Endothelial cell of umbilical vein (primary cell): ENCODE results near the gene RASSF5. TPM values are rescaled to one million over a fixed set of nuclear protein-coding genes. Genes with fewer than 3 reads are reported as not detected.
A peak's percentile ranks its signal among the peaks of the same experiment; 100 is the strongest.

Experiments
- BruUV-seq: library from RNA; stranded (reverse); fragments of 400-500 nt; replicated peaks from 2 replicates; lab custom pipeline; 2021; lab: Mats Ljungman, UMichigan
- CTCF ChIA-PET: fragments of 300-600, 350-600 bp; sonication (Branson Sonifier 250); formaldehyde crosslinking; loops from one replicate; lab custom pipeline; 2021; ENCODE audit warnings: antibody characterized with exemption, inconsistent platforms; lab: Charles Lee
- POLR2A ChIA-PET: fragments of 300-600, 350-600 bp; sonication (Branson Sonifier 250); formaldehyde crosslinking; loops from one replicate; lab custom pipeline; 2021; ENCODE audit warnings: antibody characterized with exemption, inconsistent platforms; lab: Charles Lee
- DNase-seq: peaks from one replicate; pipeline ENCODE4 v3.0.0-alpha.2; 2011; ENCODE audit warnings: low read depth, low spot score
- FAIRE-seq: peaks from 2 replicates; lab custom pipeline; 2011; peaks lifted over from hg19 to GRCh38; lab: Jason Lieb, UNC
- H2AFZ ChIP-seq: 2 replicates; pipeline ENCODE4 v1.6.0; 2012; ENCODE audit warnings: low read depth, low read length, control low read depth, inconsistent platforms
- H3K27ac ChIP-seq: 2 replicates; pipeline ENCODE4 v1.5.1; 2011; ENCODE audit warnings: low read depth, mild to moderate bottlenecking, control low read depth, low read length, moderate library complexity; ENCODE audit not compliant: insufficient read depth
- H3K27me3 ChIP-seq, 2 experiments: 2 replicates each; pipeline versions ENCODE4 v1.6.0 to v1.6.1; 2011; ENCODE audit warnings: low read length in 2 of 2, mixed read lengths in 1 of 2; ENCODE audit not compliant: control insufficient read depth in 2 of 2, insufficient read depth in 2 of 2
- H3K36me3 ChIP-seq, 2 experiments: 2 replicates in 1 of 2; 3 replicates in 1 of 2; pipeline ENCODE4 v1.5.1; 2011; ENCODE audit warnings: low read length in 2 of 2, mild to moderate bottlenecking in 1 of 2, moderate library complexity in 1 of 2; ENCODE audit not compliant: control insufficient read depth in 2 of 2, insufficient read depth in 2 of 2; ENCODE audit errors: extremely low read depth in 1 of 2
- H3K4me1 ChIP-seq: 3 replicates; pipeline ENCODE4 v1.5.1; 2011; ENCODE audit warnings: mild to moderate bottlenecking, low read length; ENCODE audit not compliant: control insufficient read depth, insufficient read depth; ENCODE audit errors: extremely low read depth
- H3K4me2 ChIP-seq: 2 replicates; pipeline ENCODE4 v1.6.1; 2011; ENCODE audit warnings: low read length, control low read depth, mixed read lengths; ENCODE audit not compliant: insufficient read depth
- H3K4me3 ChIP-seq, 3 experiments: fragments of 200-600 bp in 1 of 3; sonication (generic), shearing (Covaris generic) in 1 of 3; replicated peaks in 1 of 3; 2 replicates each; pipeline ENCODE4 v1.5.1; 2011 to 2016; ENCODE audit warnings: control low read depth in 3 of 3, low read length in 3 of 3, mild to moderate bottlenecking in 2 of 3, inconsistent platforms in 1 of 3, low read depth in 1 of 3, moderate library complexity in 1 of 3; ENCODE audit not compliant: insufficient read depth in 1 of 3
- H3K79me2 ChIP-seq: 2 replicates; pipeline ENCODE4 v1.6.0; 2012; ENCODE audit warnings: low read length, inconsistent platforms; ENCODE audit not compliant: control insufficient read depth, insufficient read depth
- H3K9ac ChIP-seq: replicated peaks from 2 replicates; pipeline ENCODE3; 2011; ENCODE audit warnings: low read length, control low read depth; ENCODE audit not compliant: insufficient read depth; ENCODE audit errors: extremely low read depth
- H3K9me1 ChIP-seq: replicated peaks from 3 replicates; pipeline ENCODE4 v1.6.0; 2011; ENCODE audit warnings: mild to moderate bottlenecking, low read length; ENCODE audit not compliant: control insufficient read depth, insufficient read depth; ENCODE audit errors: extremely low read depth
- H3K9me3 ChIP-seq: replicated peaks from 2 replicates; pipeline ENCODE4 v1.5.1; 2012; ENCODE audit warnings: low read length, inconsistent platforms; ENCODE audit not compliant: control insufficient read depth, insufficient read depth
- H4K20me1 ChIP-seq: replicated peaks from 2 replicates; pipeline ENCODE3; 2011; ENCODE audit warnings: mild to moderate bottlenecking, low read length; ENCODE audit not compliant: control insufficient read depth, insufficient read depth; ENCODE audit errors: extremely low read depth
- EZH2 ChIP-seq: IDR thresholded peaks from 2 replicates; pipeline ENCODE4 v1.6.1; 2012; ENCODE audit warnings: borderline replicate concordance, low read depth, mild to moderate bottlenecking, moderate library complexity, low read length, inconsistent platforms; ENCODE audit not compliant: severe bottlenecking
- FOS ChIP-seq: IDR thresholded peaks from 2 replicates; pipeline ENCODE4 v1.6.1; 2011; ENCODE audit warnings: mild to moderate bottlenecking, low read length, moderate library complexity, borderline replicate concordance; ENCODE audit not compliant: insufficient read depth
- MAX ChIP-seq: IDR thresholded peaks from 2 replicates; pipeline ENCODE4 v1.6.1; 2011; ENCODE audit not compliant: insufficient read depth, insufficient read length
- dilution Hi-C: fragments of 300-500 bp; cut with MboI; formaldehyde crosslinking; loops from one replicate; pipeline ENCODE4 v1.15.0; 2019; ENCODE audit warnings: low sequenced_read_pairs; ENCODE audit not compliant: extremely low pct_ligation_motif_present
- intact Hi-C: fragments of 100-400 bp; cut with micrococcal nuclease; formaldehyde crosslinking; loops from one replicate; pipeline ENCODE4 v1.10.0; 2022
- polyA plus RNA-seq, 4 experiments: library from polyadenylated mRNA; depleted of rRNA in 3 of 4; stranded (reverse) in 3 of 4; unstranded in 1 of 4; fragments of >200 nt; gene quantifications; 2 replicates each; pipeline versions ENCODE4 v1.2.1 to v1.2.3, GENCODE V29; 2011 to 2012; ENCODE audit warnings: missing spikeins in 1 of 4
- total RNA-seq: library from RNA; stranded (reverse); gene quantifications from 2 replicates; pipeline ENCODE4 v1.2.3, GENCODE V29; 2021
- TF ChIP-seq, protein P1 (sequence below), 2 donors: IDR thresholded peaks; 1 replicate in 1 of 2; 2 replicates in 1 of 2; pipeline ENCODE4 v1.5.1; 2011; ENCODE audit warnings: low read length in 2 of 2, mild to moderate bottlenecking in 2 of 2, moderate library complexity in 2 of 2, control low read depth in 1 of 2, inconsistent platforms in 1 of 2, low read depth in 1 of 2; ENCODE audit not compliant: insufficient read depth in 1 of 2; ENCODE audit errors: extremely low read depth in 1 of 2

RASSF5 gene
- total and polyA plus RNA-seq, 2 donors (not counting 3 experiments of a cell fraction or from before 2014, with no cell fraction given) = 0.23 to 0.60 TPM

DNA sequence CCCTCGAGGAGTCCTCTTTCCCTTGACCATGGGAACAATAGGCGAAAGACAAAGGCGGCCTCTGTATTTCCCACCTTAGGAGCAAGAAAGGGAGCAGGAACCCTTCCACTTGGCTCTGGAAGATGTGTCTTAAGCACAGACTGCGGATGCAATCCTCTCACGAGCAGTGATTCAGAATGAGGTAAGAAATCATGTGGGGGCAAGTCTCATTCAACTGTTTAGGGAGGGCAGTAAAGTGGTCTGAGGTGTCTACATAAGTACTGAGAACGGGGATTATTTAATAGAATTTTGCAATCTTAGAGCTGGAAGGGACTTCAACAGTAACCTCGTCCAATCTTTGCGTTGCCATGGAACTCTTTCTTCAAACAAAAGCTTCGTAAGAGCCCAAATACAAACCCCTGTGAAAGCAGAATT, 126.4 kb downstream of the RASSF5 start:
- DNase-seq (no peak), FAIRE-seq (no peak)
- H2AFZ ChIP-seq = peak overlapping the region; percentile 43
- intact Hi-C loops = loop anchor here (1.0 to 5.0 kb wide), 6 partner anchors 25 to 279 kb away; no protein-coding TSS in a partner anchor
- no peaks in the 10 kb centered on the region for H3K9me3 ChIP-seq
- peaks cover 13% of the 10 kb centered on the region for H3K4me1 ChIP-seq
- no peak overlapping the region for H3K4me3 ChIP-seq
- H3K36me3 ChIP-seq = no peaks in the 10 kb centered on the region
- peaks cover 3 to 11% of the 10 kb centered on the region in 2 experiments for H3K27me3 ChIP-seq
- dilution Hi-C loops = no loop called here
- BruUV-seq = no TSS peak
- no peaks in the 10 kb centered on the region for H3K9me1 ChIP-seq
- H3K4me2 ChIP-seq = no peak overlapping the region
- H3K9ac ChIP-seq = no peak overlapping the region
- H3K27ac ChIP-seq = no peak overlapping the region
- peaks cover 5% of the 10 kb centered on the region for H3K79me2 ChIP-seq
- TF ChIP-seq EZH2 (no peak), FOS (peak; percentile 9)
- ChIA-PET POLR2A (no interaction called here), CTCF (interaction anchor here (0.7 to 14.5 kb wide), 7 partner anchors 22 to 348 kb away, joined by 3 to 663 read pairs (median 5); partner anchors contain the start of gene EIF2D)
- no peaks in the 10 kb centered on the region for H4K20me1 ChIP-seq

GRCh38 chr1:206634365-206635079, 127.2 kb downstream of the RASSF5 start:
- intact Hi-C loops = loop anchor here (1.0 to 5.0 kb wide), 7 partner anchors 24 to 278 kb away; no protein-coding TSS in a partner anchor
- H3K9me1 ChIP-seq = no peaks in the 10 kb centered on the region
- dilution Hi-C loops = no loop called here
- TF ChIP-seq MAX = no peak
- TF ChIP-seq, protein P1, sequence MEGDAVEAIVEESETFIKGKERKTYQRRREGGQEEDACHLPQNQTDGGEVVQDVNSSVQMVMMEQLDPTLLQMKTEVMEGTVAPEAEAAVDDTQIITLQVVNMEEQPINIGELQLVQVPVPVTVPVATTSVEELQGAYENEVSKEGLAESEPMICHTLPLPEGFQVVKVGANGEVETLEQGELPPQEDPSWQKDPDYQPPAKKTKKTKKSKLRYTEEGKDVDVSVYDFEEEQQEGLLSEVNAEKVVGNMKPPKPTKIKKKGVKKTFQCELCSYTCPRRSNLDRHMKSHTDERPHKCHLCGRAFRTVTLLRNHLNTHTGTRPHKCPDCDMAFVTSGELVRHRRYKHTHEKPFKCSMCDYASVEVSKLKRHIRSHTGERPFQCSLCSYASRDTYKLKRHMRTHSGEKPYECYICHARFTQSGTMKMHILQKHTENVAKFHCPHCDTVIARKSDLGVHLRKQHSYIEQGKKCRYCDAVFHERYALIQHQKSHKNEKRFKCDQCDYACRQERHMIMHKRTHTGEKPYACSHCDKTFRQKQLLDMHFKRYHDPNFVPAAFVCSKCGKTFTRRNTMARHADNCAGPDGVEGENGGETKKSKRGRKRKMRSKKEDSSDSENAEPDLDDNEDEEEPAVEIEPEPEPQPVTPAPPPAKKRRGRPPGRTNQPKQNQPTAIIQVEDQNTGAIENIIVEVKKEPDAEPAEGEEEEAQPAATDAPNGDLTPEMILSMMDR (IDR thresholded peaks at IDR 0.05; ENCODE audit: extremely low read depth in 1 of 2, insufficient read depth in 1 of 2, low read depth in 1 of 2, low read length in 2 of 2) = peak; percentile 82 to 83
- ChIA-PET CTCF (interaction anchor here (0.7 to 14.5 kb wide), 17 partner anchors 12 to 865 kb away, joined by 3 to 663 read pairs (median 5); partner anchors contain the start of gene EIF2D), POLR2A (interaction anchor here (1.0 to 1.4 kb wide), 3 partner anchors 22 to 41 kb away, joined by 3 to 11 read pairs (median 5); partner anchors contain the start of gene EIF2D)
- peaks cover 2 to 4% of the 10 kb centered on the region in 2 experiments for H3K27me3 ChIP-seq
- H3K79me2 ChIP-seq = peaks cover 5% of the 10 kb centered on the region
- H3K4me2 ChIP-seq = peak overlapping the region; percentile 81
- H3K36me3 ChIP-seq = no peaks in the 10 kb centered on the region
- BruUV-seq = TSS peak; percentile 95
- DNase-seq (peak; percentile 87), FAIRE-seq (peak; percentile 98)
- H2AFZ ChIP-seq = peak overlapping the region; percentile 95
- peak overlapping the region; percentile 59 for H3K27ac ChIP-seq
- H4K20me1 ChIP-seq = no peaks in the 10 kb centered on the region
- H3K4me3 ChIP-seq = peak overlapping the region in 2 of 3 experiments; percentile 72 to 80
- H3K9me3 ChIP-seq = no peaks in the 10 kb centered on the region
- peaks cover 13% of the 10 kb centered on the region for H3K4me1 ChIP-seq
- H3K9ac ChIP-seq = peak overlapping the region; percentile 61
